Stimulated activated CD8-positive, alpha-beta memory T cell treated with anti-CD3 and anti-CD28 coated beads, Interleukin-15, amount 100 ng/mL, for 48 hours (primary cell): Measurements from ENCODE around the gene CNN1.
"Not testable (repeated sequence)": the region's sequence is repeated elsewhere in the genome, so short reads cannot be mapped to it uniquely, and the experiment has no call there.

Experiments used
- DNase-seq, 2 donors: peaks; one replicate each; pipeline ENCODE4 v3.0.0-alpha.2; 2020; ENCODE audit warnings: low read depth in 2 of 2

The CNN1 gene

DNA sequence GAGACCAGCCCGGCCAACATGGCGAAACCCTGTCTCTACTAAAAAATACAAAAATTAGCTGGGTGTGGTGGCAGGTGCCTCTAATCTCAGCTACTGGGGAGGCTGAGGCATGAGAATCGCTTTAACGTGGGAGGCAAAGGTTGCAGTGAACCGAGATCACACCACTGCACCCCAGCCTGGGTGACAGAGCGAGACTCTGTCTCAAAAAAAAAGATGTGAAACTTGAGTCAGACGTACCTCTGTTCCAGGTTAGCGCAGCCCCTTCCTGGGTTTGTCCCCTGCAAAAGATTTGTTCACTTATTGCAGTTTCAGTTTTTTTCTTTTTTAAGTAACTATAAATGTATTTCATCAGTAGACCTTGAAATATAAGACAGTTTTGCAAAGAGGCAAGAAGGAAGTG is 61.1 kb downstream of the CNN1 start:
- DNase-seq = not testable (repeated sequence)
